Natural killer cell treated with Interleukin-12 subunit alpha and Interleukin-12 subunit beta and Interleukin-15 and Interleukin-18, amount 100 ng/mL, for 72 hours (primary cell): ENCODE results near the gene CACNB2. TPM values are rescaled to one million over a fixed set of nuclear protein-coding genes. Genes with fewer than 3 reads are reported as not detected.
A peak's percentile ranks its signal among the peaks of the same experiment; 100 is the strongest.

Source experiments
- ATAC-seq, 2 donors: fragments of 150-1000 bp; cut with Tn5 transposase in 1 of 2; sonication (Bioruptor Pico), chemical (Tn5 transposase) in 1 of 2; 2 replicates each; pipeline ENCODE4 v1.10.0; 2021
- DNase-seq: peaks from one replicate; pipeline ENCODE4 v3.0.0; 2022; ENCODE audit warnings: low spot score
- H3K27ac Mint-ChIP-seq, 2 donors: 1 replicate in 1 of 2; 2 replicates in 1 of 2; pipeline ENCODE4 v1.8.0; 2022; ENCODE audit warnings: mixed read lengths in 2 of 2, mild to moderate bottlenecking in 1 of 2, moderate library complexity in 1 of 2
- H3K27me3 Mint-ChIP-seq, 2 donors: 1 replicate in 1 of 2; 2 replicates in 1 of 2; pipeline ENCODE4 v1.8.0; 2022; ENCODE audit warnings: mixed read lengths in 2 of 2
- H3K36me3 Mint-ChIP-seq: one replicate; pipeline ENCODE4 v1.8.0; 2022; ENCODE audit warnings: mixed read lengths
- H3K4me1 Mint-ChIP-seq, 2 donors: 1 replicate in 1 of 2; 2 replicates in 1 of 2; pipeline ENCODE4 v1.8.0; 2022; ENCODE audit warnings: low read depth in 2 of 2, mixed read lengths in 2 of 2, mild to moderate bottlenecking in 1 of 2
- H3K4me3 Mint-ChIP-seq: one replicate; pipeline ENCODE4 v1.8.0; 2022; ENCODE audit warnings: mixed read lengths
- H3K9me3 Mint-ChIP-seq: 2 replicates; pipeline ENCODE4 v1.8.0; 2022; ENCODE audit warnings: mixed read lengths
- total RNA-seq, 2 donors: library from RNA; stranded (reverse); gene quantifications; one replicate each; pipeline ENCODE4 v1.2.3, GENCODE V29; 2022

CACNB2 gene
- total RNA-seq, 2 donors from 2014 or later, result not detected

- no peak overlapping the region for H3K27ac Mint-ChIP-seq
- no peaks in the 10 kb centered on the region for H3K4me1 Mint-ChIP-seq
- H3K36me3 Mint-ChIP-seq, result no peaks in the 10 kb centered on the region
- DNase-seq (no peak), ATAC-seq (no peak)
- H3K27me3 Mint-ChIP-seq, result no peaks in the 10 kb centered on the region
- H3K4me3 Mint-ChIP-seq, result no peak overlapping the region
- no peaks in the 10 kb centered on the region for H3K9me3 Mint-ChIP-seq
Observed at GRCh38 chr10:18377898-18378297, 237.7 kb downstream of the CACNB2 start.

GRCh38 chr10:18378766-18379165 is 238.5 kb downstream of the CACNB2 start:
- DNase-seq (no peak), ATAC-seq (no peak)
- Mint-ChIP-seq H3K36me3 (no peaks in the 10 kb centered on the region), H3K4me3 (no peak overlapping the region), H3K27me3 (no peaks in the 10 kb centered on the region), H3K4me1 (no peaks in the 10 kb centered on the region), H3K27ac (no peak overlapping the region), H3K9me3 (no peaks in the 10 kb centered on the region)

- ATAC-seq, result no peak
- H3K36me3 Mint-ChIP-seq, result no peaks in the 10 kb centered on the region
- no peaks in the 10 kb centered on the region for H3K27me3 Mint-ChIP-seq
- H3K27ac Mint-ChIP-seq, result no peak overlapping the region
- no peaks in the 10 kb centered on the region for H3K9me3 Mint-ChIP-seq
- no peak for DNase-seq
- no peaks in the 10 kb centered on the region for H3K4me1 Mint-ChIP-seq
- no peak overlapping the region for H3K4me3 Mint-ChIP-seq
Observed at GRCh38 chr10:18381679-18382078, 241.5 kb downstream of the CACNB2 start.

- no peak overlapping the region for H3K4me3 Mint-ChIP-seq
- H3K27me3 Mint-ChIP-seq, result peaks cover 7 to 14% of the 10 kb centered on the region in 2 donors
- no peaks in the 10 kb centered on the region for H3K36me3 Mint-ChIP-seq
- peaks cover 0 to 4% of the 10 kb centered on the region in 2 donors for H3K4me1 Mint-ChIP-seq
- no peaks in the 10 kb centered on the region for H3K9me3 Mint-ChIP-seq
- DNase-seq (no peak), ATAC-seq (no peak)
- H3K27ac Mint-ChIP-seq, result no peak overlapping the region
Observed at GRCh38 chr10:18397906-18398305, 257.7 kb downstream of the CACNB2 start.

- Mint-ChIP-seq H3K4me1 (peaks cover 0 to 4% of the 10 kb centered on the region in 2 donors), H3K27ac (no peak overlapping the region), H3K4me3 (no peak overlapping the region), H3K36me3 (no peaks in the 10 kb centered on the region), H3K27me3 (peaks cover 7 to 14% of the 10 kb centered on the region in 2 donors), H3K9me3 (no peaks in the 10 kb centered on the region)
- no peak for ATAC-seq
- no peak for DNase-seq
Observed at GRCh38 chr10:18399158-18399557, 258.9 kb downstream of the CACNB2 start.

- no peak for DNase-seq
- peaks cover 7 to 17% of the 10 kb centered on the region in 2 donors for H3K27me3 Mint-ChIP-seq
- no peaks in the 10 kb centered on the region for H3K36me3 Mint-ChIP-seq
- H3K4me3 Mint-ChIP-seq, result no peak overlapping the region
- ATAC-seq, result no peak
- no peak overlapping the region for H3K27ac Mint-ChIP-seq
- peaks cover 0 to 4% of the 10 kb centered on the region in 2 donors for H3K4me1 Mint-ChIP-seq
- H3K9me3 Mint-ChIP-seq, result no peaks in the 10 kb centered on the region
Observed at GRCh38 chr10:18400201-18400905, 260.1 kb downstream of the CACNB2 start.

- Mint-ChIP-seq H3K4me3 (no peak overlapping the region), H3K9me3 (no peaks in the 10 kb centered on the region), H3K27me3 (peaks cover 7 to 17% of the 10 kb centered on the region in 2 donors), H3K4me1 (peaks cover 0 to 4% of the 10 kb centered on the region in 2 donors), H3K36me3 (no peaks in the 10 kb centered on the region), H3K27ac (no peak overlapping the region)
- DNase-seq (no peak), ATAC-seq (no peak)
Observed at GRCh38 chr10:18400906-18401245, 260.7 kb downstream of the CACNB2 start.

GRCh38 chr10:18401416-18402195 is 261.4 kb downstream of the CACNB2 start:
- no peak for DNase-seq
- no peak overlapping the region for H3K4me3 Mint-ChIP-seq

GRCh38 chr10:18402853-18403252 is 262.6 kb downstream of the CACNB2 start:
- no peak for ATAC-seq
- H3K36me3 Mint-ChIP-seq, result no peaks in the 10 kb centered on the region
- H3K4me3 Mint-ChIP-seq, result no peak overlapping the region
- H3K27ac Mint-ChIP-seq, result no peak overlapping the region
- no peak for DNase-seq
- peaks cover 7 to 17% of the 10 kb centered on the region in 2 donors for H3K27me3 Mint-ChIP-seq
- H3K9me3 Mint-ChIP-seq, result no peaks in the 10 kb centered on the region
- H3K4me1 Mint-ChIP-seq, result peaks cover 0 to 4% of the 10 kb centered on the region in 2 donors

More at GRCh38 chr10:18401416-18402195, 261.4 kb downstream of the CACNB2 start:
- ATAC-seq, result no peak
- no peaks in the 10 kb centered on the region for H3K36me3 Mint-ChIP-seq
- H3K27me3 Mint-ChIP-seq, result peaks cover 7 to 17% of the 10 kb centered on the region in 2 donors
- peaks cover 0 to 4% of the 10 kb centered on the region in 2 donors for H3K4me1 Mint-ChIP-seq
- no peaks in the 10 kb centered on the region for H3K9me3 Mint-ChIP-seq
- H3K27ac Mint-ChIP-seq, result no peak overlapping the region

GRCh38 chr10:18404530-18404929 is 264.3 kb downstream of the CACNB2 start:
- Mint-ChIP-seq H3K27me3 (peaks cover 7 to 17% of the 10 kb centered on the region in 2 donors), H3K9me3 (no peaks in the 10 kb centered on the region)
- no peak for ATAC-seq

GRCh38 chr10:18406136-18406535 is 265.9 kb downstream of the CACNB2 start:
- no peaks in the 10 kb centered on the region for H3K4me1 Mint-ChIP-seq
- H3K27ac Mint-ChIP-seq, result no peak overlapping the region
- H3K4me3 Mint-ChIP-seq, result no peak overlapping the region
- no peak for DNase-seq
- peak in 1 of 2 donors; percentile 24 for ATAC-seq
- no peaks in the 10 kb centered on the region for H3K36me3 Mint-ChIP-seq
- H3K27me3 Mint-ChIP-seq, result peaks cover under 1 to 5% of the 10 kb centered on the region in 2 donors
- H3K9me3 Mint-ChIP-seq, result no peaks in the 10 kb centered on the region

More at GRCh38 chr10:18404530-18404929, 264.3 kb downstream of the CACNB2 start:
- Mint-ChIP-seq H3K27ac (no peak overlapping the region), H3K4me3 (no peak overlapping the region), H3K36me3 (no peaks in the 10 kb centered on the region), H3K4me1 (peaks cover 0 to 4% of the 10 kb centered on the region in 2 donors)
- DNase-seq, result no peak

GRCh38 chr10:18409599-18410397 is 269.6 kb downstream of the CACNB2 start:
- DNase-seq (no peak), ATAC-seq (no peak)
- Mint-ChIP-seq H3K36me3 (no peaks in the 10 kb centered on the region), H3K4me3 (no peak overlapping the region), H3K4me1 (no peaks in the 10 kb centered on the region), H3K9me3 (no peaks in the 10 kb centered on the region), H3K27ac (no peak overlapping the region), H3K27me3 (peaks cover 3 to 14% of the 10 kb centered on the region in 2 donors)

GRCh38 chr10:18414061-18414460 is 273.8 kb downstream of the CACNB2 start:
- peaks cover 0 to 20% of the 10 kb centered on the region in 2 donors for H3K27me3 Mint-ChIP-seq

More at GRCh38 chr10:18414061-18414460, 273.8 kb downstream of the CACNB2 start:
- DNase-seq (no peak), ATAC-seq (no peak)
- Mint-ChIP-seq H3K9me3 (peaks cover 4% of the 10 kb centered on the region), H3K27ac (no peak overlapping the region), H3K4me3 (no peak overlapping the region), H3K4me1 (no peaks in the 10 kb centered on the region), H3K36me3 (no peaks in the 10 kb centered on the region)
